ENCODE measurements around the gene NRP2. TPM values are rescaled to one million over a fixed set of nuclear protein-coding genes. Genes with fewer than 3 reads are reported as not detected.

Gene NRP2
- total RNA-seq, 2 experiments from 2014 or later, result 0.19 TPM; not detected in 1

GRCh38 chr2:205811387-205811786 is 129.1 kb downstream of the NRP2 start:
- no peaks in the 10 kb centered on the region for H3K36me3 ChIP-seq (ENCODE audit: insufficient read depth, low read length)
- no peak overlapping the region for H3K4me3 ChIP-seq (ENCODE audit: low read length)
- H3K27me3 Mint-ChIP-seq, result peaks cover 7% of the 10 kb centered on the region
- no peak overlapping the region for H3K27ac ChIP-seq (ENCODE audit: low read depth in 1 of 2, low read length in 2 of 2)
- H3K4me1 Mint-ChIP-seq (ENCODE audit: low read depth), result no peaks in the 10 kb centered on the region
- H3K27ac Mint-ChIP-seq, result no peak overlapping the region
- H3K27me3 ChIP-seq (ENCODE audit: control insufficient read depth in 1 of 2, insufficient read depth in 2 of 2, low read length in 2 of 2), result no peaks in the 10 kb centered on the region
- no peaks in the 10 kb centered on the region for H3K9me3 Mint-ChIP-seq
- no peaks in the 10 kb centered on the region for H3K4me1 ChIP-seq (ENCODE audit: insufficient read depth, low read length)
- ATAC-seq (ENCODE audit: poor library complexity) (no peak), DNase-seq (no peak)
- intact Hi-C loops (cut with DNase I, micrococcal nuclease), result loop anchor here in 1 of 2 experiments (5.0 kb wide), 1 partner anchor 1484 kb away; no protein-coding TSS in a partner anchor
- CTCF ChIA-PET, result no interaction called here
- H3K4me3 Mint-ChIP-seq, result no peak overlapping the region
- no peaks in the 10 kb centered on the region for H3K36me3 Mint-ChIP-seq (ENCODE audit: low read depth)
- no peaks in the 10 kb centered on the region for H3K9me3 ChIP-seq (ENCODE audit: control insufficient read depth in 1 of 2, insufficient read depth in 1 of 2, low read length in 2 of 2)
- POLR2A ChIA-PET, result no interaction called here
- no peak for TF ChIP-seq CTCF (IDR thresholded peaks at IDR 0.05)

- Histone ChIP-seq H3K4me1 (ENCODE audit: insufficient read depth, low read length) (no peaks in the 10 kb centered on the region), H3K27ac (ENCODE audit: low read depth in 1 of 2, low read length in 2 of 2) (no peak overlapping the region), H3K27me3 (ENCODE audit: control insufficient read depth in 1 of 2, insufficient read depth in 2 of 2, low read length in 2 of 2) (peaks cover 0 to 4% of the 10 kb centered on the region in 2 experiments), H3K36me3 (ENCODE audit: insufficient read depth, low read length) (no peaks in the 10 kb centered on the region), H3K4me3 (ENCODE audit: low read length) (no peak overlapping the region), H3K9me3 (ENCODE audit: control insufficient read depth in 1 of 2, insufficient read depth in 1 of 2, low read length in 2 of 2) (no peaks in the 10 kb centered on the region)
- no peaks in the 10 kb centered on the region for H3K4me1 Mint-ChIP-seq (ENCODE audit: low read depth)
- POLR2A ChIA-PET, result no interaction called here
- no peak overlapping the region for H3K27ac Mint-ChIP-seq
- no peak for TF ChIP-seq CTCF (IDR thresholded peaks at IDR 0.05)
- no peaks in the 10 kb centered on the region for H3K36me3 Mint-ChIP-seq (ENCODE audit: low read depth)
- H3K9me3 Mint-ChIP-seq, result no peaks in the 10 kb centered on the region
- DNase-seq, result no peak
- CTCF ChIA-PET, result interaction anchor here (0.8 kb wide), 1 partner anchor 10 kb away, joined by 3 read pairs; no protein-coding TSS in a partner anchor
- no peak overlapping the region for H3K4me3 Mint-ChIP-seq
- no peak for ATAC-seq (ENCODE audit: poor library complexity)
- intact Hi-C loops (cut with DNase I, micrococcal nuclease), result loop anchor here in 1 of 2 experiments (5.0 kb wide), 1 partner anchor 1487 kb away; no protein-coding TSS in a partner anchor
- peaks cover 25% of the 10 kb centered on the region for H3K27me3 Mint-ChIP-seq
Observed at GRCh38 chr2:205814039-205814364, 131.7 kb downstream of the NRP2 start.

GRCh38 chr2:205815673-205816072 is 133.4 kb downstream of the NRP2 start:
- CTCF ChIA-PET, result interaction anchor here (0.6 kb wide), 1 partner anchor 1649 kb away, joined by 5 read pairs; no protein-coding TSS in a partner anchor
- ATAC-seq (ENCODE audit: poor library complexity) (no peak), DNase-seq (no peak)
- Histone ChIP-seq H3K27me3 (ENCODE audit: control insufficient read depth in 1 of 2, insufficient read depth in 2 of 2, low read length in 2 of 2) (peaks cover 0 to 4% of the 10 kb centered on the region in 2 experiments), H3K9me3 (ENCODE audit: control insufficient read depth in 1 of 2, insufficient read depth in 1 of 2, low read length in 2 of 2) (no peaks in the 10 kb centered on the region), H3K4me1 (ENCODE audit: insufficient read depth, low read length) (no peaks in the 10 kb centered on the region), H3K36me3 (ENCODE audit: insufficient read depth, low read length) (no peaks in the 10 kb centered on the region), H3K27ac (ENCODE audit: low read depth in 1 of 2, low read length in 2 of 2) (no peak overlapping the region), H3K4me3 (ENCODE audit: low read length) (no peak overlapping the region)
- no peak overlapping the region for H3K27ac Mint-ChIP-seq
- H3K4me3 Mint-ChIP-seq, result no peak overlapping the region
- H3K4me1 Mint-ChIP-seq (ENCODE audit: low read depth), result no peaks in the 10 kb centered on the region
- H3K9me3 Mint-ChIP-seq, result no peaks in the 10 kb centered on the region
- no peaks in the 10 kb centered on the region for H3K36me3 Mint-ChIP-seq (ENCODE audit: low read depth)
- intact Hi-C loops (cut with DNase I, micrococcal nuclease), result no loop called here
- no peak for TF ChIP-seq CTCF (IDR thresholded peaks at IDR 0.05)
- H3K27me3 Mint-ChIP-seq, result peaks cover 37% of the 10 kb centered on the region
- POLR2A ChIA-PET, result no interaction called here
